ENCODE data around the gene ACOX1. TPM values are rescaled to one million over a fixed set of nuclear protein-coding genes. Genes with fewer than 3 reads are reported as not detected.

The ACOX1 gene
- total RNA-seq, 4 donors from 2014 or later: 37.0 to 254 (median 212) TPM

DNA sequence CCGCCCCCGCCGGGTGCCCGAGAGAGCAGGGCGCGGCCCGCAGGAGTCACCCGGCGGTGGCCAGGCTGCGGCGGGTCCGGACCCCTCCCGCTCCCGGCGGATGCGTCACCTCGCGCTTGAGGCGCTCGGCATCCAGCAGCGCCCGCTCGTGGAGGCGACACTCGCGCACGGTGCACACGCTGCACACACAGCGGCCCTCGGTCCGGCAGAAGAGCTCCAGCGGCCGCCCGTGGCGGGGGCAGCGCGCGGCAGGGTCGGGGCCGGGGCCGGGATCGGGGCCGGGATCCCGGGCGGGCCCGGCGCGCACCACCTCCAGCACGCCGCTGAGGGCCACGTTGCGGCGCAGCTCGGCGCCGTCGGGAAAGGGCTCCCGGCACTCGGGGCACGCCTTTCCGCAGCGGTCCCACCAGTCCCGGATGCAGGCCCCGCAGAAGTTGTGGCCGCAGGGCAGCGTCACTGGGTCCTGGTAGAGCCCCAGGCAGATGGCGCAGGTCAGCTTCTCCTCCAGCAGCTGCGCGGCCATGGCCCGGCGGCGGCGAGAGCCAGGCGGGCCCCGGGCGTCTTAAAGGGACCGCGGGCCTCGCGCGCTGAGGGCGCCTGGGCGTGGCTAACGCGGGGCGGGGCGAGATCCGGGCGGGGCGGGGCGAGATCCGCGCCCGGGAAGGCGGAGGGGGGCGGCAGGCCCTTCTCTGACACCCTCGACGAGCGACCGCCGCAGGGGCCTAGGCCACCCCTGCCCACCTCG, 82.4 kb downstream of the ACOX1 start, which contains the start of gene TRIM65:
Gene TRIM65 (minus strand): TSS at position 537 of the 745 bp plus-strand sequence. CDS start 14 bp downstream, at position 523.
- TF ChIP-seq EP300 (IDR thresholded peaks at IDR 0.05; ENCODE audit: low read depth) (no peak), POLR2A (IDR thresholded peaks at IDR 0.05) (peak; percentile 76), POLR2AphosphoS5 (IDR thresholded peaks at IDR 0.05) (peak; percentile 71 to 85 (median 80))
- TF ChIP-seq, protein P1, sequence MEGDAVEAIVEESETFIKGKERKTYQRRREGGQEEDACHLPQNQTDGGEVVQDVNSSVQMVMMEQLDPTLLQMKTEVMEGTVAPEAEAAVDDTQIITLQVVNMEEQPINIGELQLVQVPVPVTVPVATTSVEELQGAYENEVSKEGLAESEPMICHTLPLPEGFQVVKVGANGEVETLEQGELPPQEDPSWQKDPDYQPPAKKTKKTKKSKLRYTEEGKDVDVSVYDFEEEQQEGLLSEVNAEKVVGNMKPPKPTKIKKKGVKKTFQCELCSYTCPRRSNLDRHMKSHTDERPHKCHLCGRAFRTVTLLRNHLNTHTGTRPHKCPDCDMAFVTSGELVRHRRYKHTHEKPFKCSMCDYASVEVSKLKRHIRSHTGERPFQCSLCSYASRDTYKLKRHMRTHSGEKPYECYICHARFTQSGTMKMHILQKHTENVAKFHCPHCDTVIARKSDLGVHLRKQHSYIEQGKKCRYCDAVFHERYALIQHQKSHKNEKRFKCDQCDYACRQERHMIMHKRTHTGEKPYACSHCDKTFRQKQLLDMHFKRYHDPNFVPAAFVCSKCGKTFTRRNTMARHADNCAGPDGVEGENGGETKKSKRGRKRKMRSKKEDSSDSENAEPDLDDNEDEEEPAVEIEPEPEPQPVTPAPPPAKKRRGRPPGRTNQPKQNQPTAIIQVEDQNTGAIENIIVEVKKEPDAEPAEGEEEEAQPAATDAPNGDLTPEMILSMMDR (IDR thresholded peaks at IDR 0.05): peak in 3 of 5 experiments; percentile 5 to 33 (median 29)
- Histone ChIP-seq H3K9me3 (no peaks in the 10 kb centered on the region), H3K36me3 (peaks cover 0 to 16% (median 2%) of the 10 kb centered on the region in 4 donors), H3K4me1 (peaks cover 21 to 26% (median 24%) of the 10 kb centered on the region in 4 donors), H3K4me3 (peak within 1 kb of the TSS; percentile 70 to 96 (median 84)), H3K27me3 (no peaks in the 10 kb centered on the region), H3K27ac (peak within 1 kb of the TSS; percentile 90 to 98 (median 97))
- DNase-seq: peak; percentile 88
- intact Hi-C loops (cut with DNase I; ENCODE audit: low total_unique reads) (no loop called here), in situ Hi-C loops (cut with MboI; ENCODE audit: low pct_ligation_motif_present in 1 of 4, low pct_unique_long_range_greater_than_20kb in 1 of 4, low sequenced_read_pairs in 3 of 4) (loop anchor here in 1 of 4 donors (25.0 kb wide), 1 partner anchor 134 kb away; the partner anchor contains the start of gene GALK1)
- 2% methylated on average over 35 of the region's 102 CpGs; no CpG with 5 or more reads in 1 of the 2 donors for WGBS, 2 donors (ENCODE audit: low coverage in 1 of 2)

DNA sequence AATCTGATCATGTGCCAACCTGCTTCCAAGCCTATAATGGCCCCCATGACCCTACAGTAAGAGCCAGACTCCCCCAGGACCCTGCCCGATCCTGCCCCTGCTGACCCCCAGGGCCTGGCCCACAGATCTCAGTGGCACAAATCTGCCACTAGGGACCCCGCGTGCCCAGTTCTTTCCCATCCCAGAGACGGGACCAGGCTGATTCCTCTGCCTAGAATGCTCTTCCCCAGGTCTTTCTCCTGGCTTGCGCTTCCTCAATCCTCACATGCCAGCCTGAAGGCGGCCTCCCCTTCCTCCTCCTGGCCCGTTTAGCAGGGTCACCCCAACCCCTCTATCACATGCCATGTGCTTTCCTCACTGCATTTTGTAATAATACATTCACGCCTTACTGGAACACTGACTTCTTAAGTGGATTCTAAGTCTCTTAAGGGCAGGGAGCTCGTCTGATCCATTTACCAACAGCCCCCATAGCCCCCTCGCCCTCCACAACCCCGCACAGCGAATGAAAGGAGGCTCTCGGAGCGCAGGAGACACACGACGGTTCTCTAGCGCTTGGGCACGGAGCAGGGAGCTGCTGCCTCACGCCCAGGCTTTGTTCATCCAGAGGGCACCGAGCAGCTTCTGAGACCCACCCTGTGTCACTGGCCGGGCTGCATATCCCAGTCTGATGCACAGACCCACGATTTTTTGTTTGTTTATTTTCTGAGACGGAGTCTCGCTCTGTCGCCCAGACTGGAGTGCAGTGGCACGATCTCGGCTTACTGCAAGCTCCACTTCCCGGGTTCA, 83.4 kb downstream of the ACOX1 start:
- peaks cover 0 to 8% (median 0%) of the 10 kb centered on the region in 4 donors for H3K36me3 ChIP-seq
- 15 to 33% methylated on average over 8 to 28 of the region's 28 CpGs for WGBS, 2 donors (ENCODE audit: low coverage in 1 of 2)
- no peaks in the 10 kb centered on the region for H3K9me3 ChIP-seq
- peak overlapping the region; percentile 90 to 98 (median 97) for H3K27ac ChIP-seq
- H3K4me1 ChIP-seq: peaks cover 21 to 26% (median 24%) of the 10 kb centered on the region in 4 donors
- TF ChIP-seq, protein P1 (IDR thresholded peaks at IDR 0.05): peak in 4 of 5 experiments; percentile 14 to 38 (median 27)
- TF ChIP-seq POLR2A (IDR thresholded peaks at IDR 0.05): no peak
- peak in 1 of 3 donors; percentile 6 for TF ChIP-seq POLR2AphosphoS5 (IDR thresholded peaks at IDR 0.05)
- TF ChIP-seq EP300 (IDR thresholded peaks at IDR 0.05; ENCODE audit: low read depth): no peak
- in situ Hi-C loops (cut with MboI; ENCODE audit: low pct_ligation_motif_present in 1 of 4, low pct_unique_long_range_greater_than_20kb in 1 of 4, low sequenced_read_pairs in 3 of 4): loop anchor here in 1 of 4 donors (25.0 kb wide), 1 partner anchor 133 kb away; the partner anchor contains the start of gene GALK1
- peak; percentile 31 for DNase-seq
- no peaks in the 10 kb centered on the region for H3K27me3 ChIP-seq
- intact Hi-C loops (cut with DNase I; ENCODE audit: low total_unique reads): no loop called here
- H3K4me3 ChIP-seq: peak overlapping the region; percentile 70 to 96 (median 84)

DNA sequence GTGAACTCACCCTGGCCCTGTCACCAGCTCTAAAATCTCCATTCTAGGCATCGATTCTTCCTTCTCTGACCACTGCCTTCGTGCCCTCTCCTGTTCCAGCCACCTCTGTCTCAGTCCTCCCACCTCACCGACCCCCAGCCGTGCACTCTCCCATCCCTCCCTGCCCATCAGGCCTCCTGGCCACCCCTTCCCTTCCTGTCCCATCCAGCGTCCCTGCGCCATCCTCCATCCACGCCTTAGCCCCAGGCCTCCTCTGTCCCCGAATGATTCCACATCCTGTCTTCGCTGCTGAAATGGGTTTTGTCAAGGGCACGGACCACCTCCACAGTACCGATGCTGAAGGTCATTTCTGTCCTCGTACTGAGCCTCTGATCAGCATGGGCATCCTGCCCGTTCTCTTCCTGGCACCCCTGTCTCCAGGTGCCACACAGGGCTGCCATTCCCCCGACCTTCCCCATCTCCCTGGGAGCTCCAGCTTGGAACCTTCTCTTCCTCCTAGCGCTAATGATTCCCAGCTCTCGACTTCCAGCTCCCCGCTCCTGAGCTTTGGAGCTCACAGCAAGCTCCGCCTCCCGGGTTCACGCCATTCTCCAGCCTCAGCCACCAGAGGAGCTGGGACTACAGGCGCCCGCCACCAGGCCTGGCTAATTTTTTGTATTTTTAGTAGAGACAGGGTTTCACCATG, 84.8 kb downstream of the ACOX1 start:
- Histone ChIP-seq H3K36me3 (peaks cover 0 to 7% (median 0%) of the 10 kb centered on the region in 4 donors), H3K27ac (peak overlapping the region in 3 of 4 donors; percentile 8 to 98 (median 15)), H3K27me3 (no peaks in the 10 kb centered on the region), H3K9me3 (no peaks in the 10 kb centered on the region), H3K4me3 (no peak overlapping the region), H3K4me1 (peaks cover 21 to 26% (median 24%) of the 10 kb centered on the region in 4 donors)
- in situ Hi-C loops (cut with MboI; ENCODE audit: low pct_ligation_motif_present in 1 of 4, low pct_unique_long_range_greater_than_20kb in 1 of 4, low sequenced_read_pairs in 3 of 4): loop anchor here in 1 of 4 donors (25.0 kb wide), 1 partner anchor 132 kb away; the partner anchor contains the start of gene GALK1
- TF ChIP-seq, protein P1 (IDR thresholded peaks at IDR 0.05): no peak
- TF ChIP-seq POLR2A (IDR thresholded peaks at IDR 0.05): no peak
- no peak for TF ChIP-seq POLR2AphosphoS5 (IDR thresholded peaks at IDR 0.05)
- TF ChIP-seq EP300 (IDR thresholded peaks at IDR 0.05; ENCODE audit: low read depth): no peak
- WGBS, 2 donors (ENCODE audit: low coverage in 1 of 2): 81 to 85% methylated on average over 8 to 22 of the region's 22 CpGs
- intact Hi-C loops (cut with DNase I; ENCODE audit: low total_unique reads): no loop called here
- DNase-seq: no peak

Data from transverse colon (tissue), 4 donors.